ENCODE measurements around the gene ING3. TPM values are rescaled to one million over a fixed set of nuclear protein-coding genes. Genes with fewer than 3 reads are reported as not detected.

Gene ING3
- total RNA-seq, result 5.6 and 7.2 TPM in 2 replicates

GRCh38 chr7:120950539-120951308, at the start of gene ING3:
Gene ING3 (plus strand): TSS chr7:120950777. CDS start chr7:120950897, 120 bp downstream.

GRCh38 chr7:120988591-120989256, 38.1 kb downstream of the ING3 start, which contains the start of gene CPED1:
Gene CPED1 (plus strand): TSS chr7:120988711. CDS start chr7:120989622, 911 bp downstream.

Other genes starting within 250 kb of the ING3 start
- gene TSPAN12, start 92.6 kb upstream of the ING3 start, total RNA-seq, result 0.17 and 0.59 TPM in 2 replicates
- gene CPED1, start 37.9 kb downstream of the ING3 start, total RNA-seq, result 30.4 and 32.4 TPM in 2 replicates

All from bronchus fibroblast of lung (primary cell).